HepG2 (cell line): ENCODE results near the gene RPRD1A. TPM values are rescaled to one million over a fixed set of nuclear protein-coding genes. Genes with fewer than 3 reads are reported as not detected.

ENCODE experiments used
- ATAC-seq: fragments of 200-7000 bp; cut with Tn5 transposase; 3 replicates; pipeline ENCODE4 v1.9.1; 2020; ENCODE audit warnings: mild to moderate bottlenecking, moderate library complexity
- BruUV-seq: library from RNA; stranded (reverse); fragments of 400-500 nt; replicated peaks from 2 replicates; lab custom pipeline; 2021; lab: Mats Ljungman, UMichigan
- CTCF ChIA-PET: fragments of 300-600 bp; formaldehyde crosslinking; extraction: SDS; loops from one replicate; lab custom pipeline; 2021; ENCODE audit warnings: low total read pairs, inconsistent platforms, low intra/inter-chr PET ratio; lab: Yijun Ruan, JAX
- POLR2A ChIA-PET: fragments of 350-600 bp; sonication (Branson Sonifier 250); formaldehyde crosslinking; loops from one replicate; lab custom pipeline; 2020; ENCODE audit warnings: antibody characterized with exemption, inconsistent platforms; lab: Yijun Ruan, JAX
- DNase-seq: peaks from one replicate; pipeline ENCODE4 v3.0.0-alpha.2; 2015; ENCODE audit warnings: low spot score
- FAIRE-seq: peaks from 3 replicates; lab custom pipeline; 2011; peaks lifted over from hg19 to GRCh38; lab: Jason Lieb, UNC
- H2AFZ ChIP-seq: one replicate; pipeline ENCODE4 v1.6.1; 2011; ENCODE audit warnings: low read length, inconsistent platforms
- H3K27ac ChIP-seq: fragments of 300-600 bp; 3 replicates; pipeline ENCODE4 v1.8.0; 2011; ENCODE audit warnings: mixed run types, mild to moderate bottlenecking, mixed read lengths, low read length, inconsistent platforms; ENCODE audit not compliant: insufficient read depth; ENCODE audit errors: extremely low read length
- H3K27me3 ChIP-seq, 2 experiments: fragments of 200-600 bp in 1 of 2; 2 replicates in 1 of 2; 3 replicates in 1 of 2; pipeline versions ENCODE4 v1.6.0 to v1.8.0; 2011; ENCODE audit warnings: low read length in 2 of 2, mild to moderate bottlenecking in 2 of 2, moderate library complexity in 2 of 2, inconsistent platforms in 1 of 2; ENCODE audit not compliant: insufficient read depth in 2 of 2, control insufficient read depth in 1 of 2
- H3K36me3 ChIP-seq, 2 experiments: fragments of 200-600 bp in 1 of 2; replicated peaks in 1 of 2; 2 replicates in 1 of 2; 3 replicates in 1 of 2; pipeline versions ENCODE4 v1.5.1 to v1.8.0; 2011; ENCODE audit warnings: low read length in 2 of 2, inconsistent platforms in 1 of 2; ENCODE audit not compliant: insufficient read depth in 2 of 2, control insufficient read depth in 1 of 2
- H3K4me1 ChIP-seq: 2 replicates; pipeline ENCODE4 v1.5.1; 2012; ENCODE audit warnings: low read length, inconsistent platforms; ENCODE audit not compliant: insufficient read depth
- H3K4me2 ChIP-seq: 2 replicates; pipeline ENCODE4 v1.6.0; 2011; ENCODE audit warnings: low read depth, low read length, inconsistent platforms
- H3K4me3 ChIP-seq, 3 experiments: fragments of 200-600 bp in 1 of 3; sonication (generic), shearing (Covaris generic) in 1 of 3; replicated peaks in 1 of 3; 2 replicates each; pipeline ENCODE4 v1.5.1; 2011 to 2016; ENCODE audit warnings: low read length in 3 of 3, inconsistent platforms in 2 of 3, low read depth in 2 of 3, mild to moderate bottlenecking in 2 of 3, control low read depth in 1 of 3, mixed read lengths in 1 of 3; ENCODE audit not compliant: insufficient read depth in 1 of 3
- H3K79me2 ChIP-seq: one replicate; pipeline ENCODE4 v1.6.1; 2011; ENCODE audit warnings: low read length, inconsistent platforms; ENCODE audit not compliant: insufficient read depth
- H3K9ac ChIP-seq: 2 replicates; pipeline ENCODE4 v1.6.0; 2011; ENCODE audit warnings: mild to moderate bottlenecking, low read depth, low read length, inconsistent platforms; ENCODE audit not compliant: insufficient read depth
- H3K9me3 ChIP-seq: 2 replicates; pipeline ENCODE4 v1.5.1; 2012; ENCODE audit warnings: mild to moderate bottlenecking, low read length
- H4K20me1 ChIP-seq: 2 replicates; pipeline ENCODE4 v1.6.0; 2011; ENCODE audit warnings: inconsistent platforms, mild to moderate bottlenecking, low read length, moderate library complexity; ENCODE audit not compliant: insufficient read depth
- ATF7 ChIP-seq, 2 experiments: fragments of 450-650 bp in 1 of 2; sonication (generic) in 1 of 2; formaldehyde crosslinking in 1 of 2; IDR thresholded peaks; 2 replicates each; pipeline versions ENCODE4 v1.4.0 to v1.6.1; 2016 to 2020; ENCODE audit warnings: antibody characterized with exemption in 1 of 2, mild to moderate bottlenecking in 1 of 2, missing genetic modification reagents in 1 of 2
- MED8 ChIP-seq: sonication (generic); formaldehyde crosslinking; IDR thresholded peaks from 2 replicates; pipeline ENCODE4 v1.8.1; 2023; ENCODE audit warnings: mild to moderate bottlenecking, missing genetic modification reagents; ENCODE audit not compliant: insufficient replicate concordance
- ZNF160 ChIP-seq: sonication (generic); formaldehyde crosslinking; IDR thresholded peaks from 2 replicates; pipeline ENCODE4 v1.8.0; 2022; ENCODE audit warnings: mild to moderate bottlenecking, inconsistent platforms, missing genetic modification reagents
- ZNF232 ChIP-seq: sonication (generic); formaldehyde crosslinking; IDR thresholded peaks from 2 replicates; pipeline ENCODE4 v1.4.0; 2020; ENCODE audit warnings: missing genetic modification reagents, borderline replicate concordance
- ZNF570 ChIP-seq: sonication (generic); formaldehyde crosslinking; IDR thresholded peaks from 2 replicates; pipeline ENCODE4 v1.4.0; 2020; ENCODE audit warnings: mild to moderate bottlenecking, missing genetic modification reagents, borderline replicate concordance
- ZNF609 ChIP-seq: sonication (generic); formaldehyde crosslinking; IDR thresholded peaks from 2 replicates; pipeline ENCODE4 v1.4.0; 2020; ENCODE audit warnings: mild to moderate bottlenecking, missing genetic modification reagents, borderline replicate concordance
- ZNF703 ChIP-seq: sonication (generic); formaldehyde crosslinking; IDR thresholded peaks from 2 replicates; pipeline ENCODE4 v1.5.1; 2020; ENCODE audit warnings: missing genetic modification reagents, mild to moderate bottlenecking, moderate library complexity, borderline replicate concordance
- WGBS: methylation state at CpG from one replicate; pipeline ENCODE4 v1.1.6; 2017; ENCODE audit warnings: low lambda C conversion rate; 5-methylcytosine and 5-hydroxymethylcytosine counted together
- in situ Hi-C: cut with HindIII; loops from 2 replicates; pipeline ENCODE4 v1.10.0; 2017; ENCODE audit warnings: low pct_unique_long_range_greater_than_20kb; ENCODE audit not compliant: extremely low pct_ligation_motif_present
- intact Hi-C: fragments of 100-400 bp; cut with micrococcal nuclease; formaldehyde crosslinking; loops from one replicate; pipeline ENCODE4 v1.10.0; 2022; ENCODE audit not compliant: unreplicated experiment
- polyA plus RNA-seq, 8 experiments: library from polyadenylated mRNA; depleted of rRNA in 3 of 8; stranded (reverse) in 7 of 8; unstranded in 1 of 8; fragments of >200 nt; fragmentation: Illumina TruSeq in 4 of 8; extraction: Trizol in 4 of 8; gene quantifications; 2 replicates each; pipeline versions ENCODE4 v1.2.1 to v1.2.3, GENCODE V29; 2011 to 2016; ENCODE audit warnings: low read depth in 4 of 8, missing spikeins in 1 of 8, mixed read lengths in 1 of 8; ENCODE audit not compliant: insufficient read depth in 1 of 8
- total RNA-seq, 5 experiments: library from RNA; depleted of rRNA; stranded (reverse); fragments of >200 nt; fragmentation: Illumina TruSeq; extraction: Trizol; gene quantifications; 2 replicates each; pipeline ENCODE4 v1.2.3, GENCODE V29; 2016; ENCODE audit warnings: low read depth in 1 of 5
- TF ChIP-seq, protein P1 (sequence below): sonication (generic); formaldehyde crosslinking; IDR thresholded peaks from 2 replicates; pipeline ENCODE4 v1.5.0; 2020; ENCODE audit warnings: missing genetic modification reagents, mild to moderate bottlenecking, borderline replicate concordance

RPRD1A gene
- total and polyA plus RNA-seq, 2 of the 13 experiments (the other 11 are each of a cell fraction or from before 2014, with no cell fraction given), result 42.5 to 78.2 TPM

DNA sequence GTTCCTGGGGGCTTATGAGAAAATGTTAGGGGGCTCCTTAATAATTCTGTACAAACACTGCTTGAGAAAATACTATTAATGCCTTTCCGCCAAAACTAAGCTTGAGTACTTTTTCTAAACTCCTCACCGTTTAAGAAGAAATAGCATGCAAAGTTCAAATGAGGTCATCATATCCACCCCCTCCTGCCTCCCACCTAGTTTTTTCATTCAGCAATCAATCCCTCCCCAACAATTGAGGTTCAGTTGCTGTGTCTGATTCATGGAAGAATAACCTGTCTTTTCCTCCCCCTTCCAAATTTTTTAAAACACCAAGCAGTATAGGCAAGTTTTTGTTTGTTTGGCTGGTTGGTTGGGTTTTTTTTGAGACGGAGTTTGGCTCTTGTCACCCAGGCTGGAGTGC, 119.3 kb downstream of the RPRD1A start:
- no peaks in the 10 kb centered on the region for H3K36me3 ChIP-seq
- no peaks in the 10 kb centered on the region for H4K20me1 ChIP-seq
- ATAC-seq, result no peak
- intact Hi-C loops, result no loop called here
- in situ Hi-C loops, result no loop called here
- ChIA-PET POLR2A (no interaction called here), CTCF (no interaction called here)
- no peaks in the 10 kb centered on the region for H3K79me2 ChIP-seq
- H3K9ac ChIP-seq, result no peak overlapping the region
- H3K9me3 ChIP-seq, result no peaks in the 10 kb centered on the region
- no peak overlapping the region for H3K4me2 ChIP-seq
- H3K27me3 ChIP-seq, result peaks cover 0 to 8% of the 10 kb centered on the region in 2 experiments; a peak in 3 of 5 replicates
- no peak overlapping the region for H3K27ac ChIP-seq
- no peak for FAIRE-seq
- peaks cover 11% of the 10 kb centered on the region for H3K4me1 ChIP-seq
- H3K4me3 ChIP-seq, result no peak overlapping the region
- 51% methylated on average over 3 of the region's 3 CpGs for WGBS
- TF ChIP-seq ATF7 (IDR thresholded peaks at IDR 0.05) (peak; percentile 26; the same call in 1 of the 2 replicates), ATF7 (CRISPR knock-in tag; IDR thresholded peaks at IDR 0.05) (no peak), ZNF160 (CRISPR knock-in tag) (no peak)
- BruUV-seq, result no TSS peak
- no peak for DNase-seq
- H2AFZ ChIP-seq, result no peak overlapping the region

- ChIA-PET CTCF (no interaction called here), POLR2A (no interaction called here)
- no peak for ATAC-seq
- in situ Hi-C loops (no loop called here), intact Hi-C loops (no loop called here)
- Histone ChIP-seq H3K4me2 (no peak overlapping the region), H3K27me3 (no peaks in the 10 kb centered on the region; a peak in 1 of 5 replicates), H4K20me1 (no peaks in the 10 kb centered on the region), H3K36me3 (no peaks in the 10 kb centered on the region), H3K79me2 (no peaks in the 10 kb centered on the region), H3K9ac (no peak overlapping the region), H3K4me1 (no peaks in the 10 kb centered on the region), H3K27ac (no peak overlapping the region), H3K9me3 (no peaks in the 10 kb centered on the region), H3K4me3 (no peak overlapping the region), H2AFZ (no peak overlapping the region)
- TF ChIP-seq ZNF609 (no peak), ZNF232 (CRISPR knock-in tag) (no peak), ZNF570 (CRISPR knock-in tag) (no peak), MED8 (CRISPR knock-in tag) (no peak), ZNF703 (CRISPR knock-in tag) (no peak)
- TF ChIP-seq, protein P1, sequence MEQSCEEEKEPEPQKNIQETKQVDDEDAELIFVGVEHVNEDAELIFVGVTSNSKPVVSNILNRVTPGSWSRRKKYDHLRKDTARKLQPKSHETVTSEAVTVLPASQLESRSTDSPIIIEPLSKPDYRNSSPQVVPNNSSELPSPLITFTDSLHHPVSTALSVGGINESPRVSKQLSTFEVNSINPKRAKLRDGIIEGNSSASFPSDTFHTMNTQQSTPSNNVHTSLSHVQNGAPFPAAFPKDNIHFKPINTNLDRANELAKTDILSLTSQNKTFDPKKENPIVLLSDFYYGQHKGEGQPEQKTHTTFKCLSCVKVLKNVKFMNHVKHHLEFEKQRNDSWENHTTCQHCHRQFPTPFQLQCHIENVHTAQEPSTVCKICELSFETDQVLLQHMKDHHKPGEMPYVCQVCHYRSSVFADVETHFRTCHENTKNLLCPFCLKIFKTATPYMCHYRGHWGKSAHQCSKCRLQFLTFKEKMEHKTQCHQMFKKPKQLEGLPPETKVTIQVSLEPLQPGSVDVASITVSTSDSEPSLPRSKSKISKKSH (CRISPR knock-in tag), result no peak
- BruUV-seq, result no TSS peak
- WGBS, result 78% methylated on average over 5 of the region's 6 CpGs
- no peak for FAIRE-seq
- DNase-seq, result no peak
These were observed 124.7 kb downstream of the RPRD1A start for GRCh38 chr18:35942661-35943060.
